ENCODE data around the gene GTPBP2.

GRCh38 chr6:43575772-43576551 lies 53.1 kb downstream of the GTPBP2 start, which contains the start of the genes POLH and XPO5:
- TF ChIP-seq CTCF (IDR thresholded peaks at IDR 0.05; ENCODE audit: control extremely low read depth in 1 of 3, insufficient read depth in 1 of 3, low read depth in 1 of 3, low read length in 3 of 3) (no peak), GABPA (IDR thresholded peaks at IDR 0.05; ENCODE audit: borderline replicate concordance, insufficient read depth, low read length) (no peak), HDAC2 (IDR thresholded peaks at IDR 0.05; ENCODE audit: borderline replicate concordance in 1 of 2, low read depth in 2 of 2, low read length in 2 of 2) (peak in 1 of 2 experiments; percentile 88; a peak in 1 of 4 replicates), TCF12 (IDR thresholded peaks at IDR 0.05; ENCODE audit: low read depth, low read length) (no peak)
- TF ChIP-seq, protein P1, sequence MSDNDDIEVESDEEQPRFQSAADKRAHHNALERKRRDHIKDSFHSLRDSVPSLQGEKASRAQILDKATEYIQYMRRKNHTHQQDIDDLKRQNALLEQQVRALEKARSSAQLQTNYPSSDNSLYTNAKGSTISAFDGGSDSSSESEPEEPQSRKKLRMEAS (IDR thresholded peaks at IDR 0.05): peak; percentile 92
- TF ChIP-seq, protein P2, sequence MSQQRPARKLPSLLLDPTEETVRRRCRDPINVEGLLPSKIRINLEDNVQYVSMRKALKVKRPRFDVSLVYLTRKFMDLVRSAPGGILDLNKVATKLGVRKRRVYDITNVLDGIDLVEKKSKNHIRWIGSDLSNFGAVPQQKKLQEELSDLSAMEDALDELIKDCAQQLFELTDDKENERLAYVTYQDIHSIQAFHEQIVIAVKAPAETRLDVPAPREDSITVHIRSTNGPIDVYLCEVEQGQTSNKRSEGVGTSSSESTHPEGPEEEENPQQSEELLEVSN (IDR thresholded peaks at IDR 0.05): 0 out of 2 replicates have a peak, but pooled peaks have one; percentile 15
